HG03460 (cell line): ENCODE results near the gene FER.
"Not testable (repeated sequence)": the region's sequence is repeated elsewhere in the genome, so short reads cannot be mapped to it uniquely, and the experiment has no call there.

Source experiments
- ATAC-seq: cut with Tn5 transposase; IDR thresholded peaks from one replicate; pipeline ENCODE4 v1.9.1; 2021; ENCODE audit not compliant: unreplicated experiment

The FER gene

GRCh38 chr5:108869066-108869465 is 121.4 kb downstream of the FER start:
- no peak for ATAC-seq

- no peak for ATAC-seq
Measured at GRCh38 chr5:108876451-108876850, 128.8 kb downstream of the FER start.

- no peak for ATAC-seq
Measured at GRCh38 chr5:108878756-108879155, 131.1 kb downstream of the FER start.

GRCh38 chr5:108881133-108881532 is 133.4 kb downstream of the FER start:
- no peak for ATAC-seq

GRCh38 chr5:108884736-108885135 is 137.0 kb downstream of the FER start:
- ATAC-seq, result no peak

- ATAC-seq, result no peak
Measured at GRCh38 chr5:108898257-108898656, 150.6 kb downstream of the FER start.

- ATAC-seq, result no peak
Measured at GRCh38 chr5:108898707-108899106, 151.0 kb downstream of the FER start.

- ATAC-seq, result not testable (repeated sequence)
Measured at GRCh38 chr5:108899244-108899643, 151.5 kb downstream of the FER start.

- no peak for ATAC-seq
Measured at GRCh38 chr5:108900668-108901067, 153.0 kb downstream of the FER start.

- ATAC-seq, result no peak
Measured at GRCh38 chr5:108905805-108906204, 158.1 kb downstream of the FER start.

GRCh38 chr5:108910627-108911026 is 162.9 kb downstream of the FER start:
- no peak for ATAC-seq

GRCh38 chr5:108911055-108911454 is 163.4 kb downstream of the FER start:
- ATAC-seq, result no peak

- no peak for ATAC-seq
Measured at GRCh38 chr5:108917596-108917995, 169.9 kb downstream of the FER start.

GRCh38 chr5:108919591-108920326 is 172.1 kb downstream of the FER start:
- ATAC-seq, result no peak

GRCh38 chr5:108924457-108924961 is 176.8 kb downstream of the FER start:
- ATAC-seq, result no peak

GRCh38 chr5:108925073-108925472 is 177.4 kb downstream of the FER start:
- ATAC-seq, result no peak

GRCh38 chr5:108930107-108930506 is 182.4 kb downstream of the FER start:
- no peak for ATAC-seq

GRCh38 chr5:108935611-108936010 is 187.9 kb downstream of the FER start:
- no peak for ATAC-seq

GRCh38 chr5:108937221-108937620 is 189.5 kb downstream of the FER start:
- no peak for ATAC-seq

GRCh38 chr5:108940506-108940905 is 192.8 kb downstream of the FER start:
- no peak for ATAC-seq

GRCh38 chr5:108941746-108942145 is 194.0 kb downstream of the FER start:
- no peak for ATAC-seq

- no peak for ATAC-seq
Measured at GRCh38 chr5:108942701-108943100, 195.0 kb downstream of the FER start.

- no peak for ATAC-seq
Measured at GRCh38 chr5:108945094-108945493, 197.4 kb downstream of the FER start.
